Measurements from ENCODE around the gene GNPTAB. TPM values are rescaled to one million over a fixed set of nuclear protein-coding genes. Genes with fewer than 3 reads are reported as not detected.

The GNPTAB gene
- total and polyA plus RNA-seq, 5 experiments from 2014 or later: 25.9 to 64.2 (median 43.5) TPM

GRCh38 chr12:101779200-101779599, 51.6 kb downstream of the GNPTAB start:
- peaks cover 0 to 68% (median 3%) of the 10 kb centered on the region in 3 donors for H3K36me3 Mint-ChIP-seq
- no peaks in the 10 kb centered on the region for H3K9me3 Mint-ChIP-seq
- H3K4me3 Mint-ChIP-seq: no peak overlapping the region
- no peaks in the 10 kb centered on the region for H3K27me3 Mint-ChIP-seq
- DNase-seq: no peak
- H3K27ac Mint-ChIP-seq: peak overlapping the region in 5 of 10 donors; percentile 3 to 77 (median 45)
- POLR2A ChIA-PET: interaction anchor here (0.9 kb wide), 1 partner anchor 51 kb away, joined by 3 read pairs; the partner anchor contains the start of gene GNPTAB
- ATAC-seq: no peak
- H3K4me1 Mint-ChIP-seq: peaks cover 0 to 23% (median 0%) of the 10 kb centered on the region in 4 donors

GRCh38 chr12:101777978-101778377, 52.8 kb downstream of the GNPTAB start:
- ATAC-seq (no peak), DNase-seq (no peak)
- Mint-ChIP-seq H3K27me3 (no peaks in the 10 kb centered on the region), H3K9me3 (no peaks in the 10 kb centered on the region), H3K36me3 (peaks cover 0 to 63% (median 0%) of the 10 kb centered on the region in 3 donors), H3K27ac (peak overlapping the region in 2 of 10 donors; percentile 29 to 49), H3K4me1 (peaks cover 5 to 24% (median 6%) of the 10 kb centered on the region in 4 donors), H3K4me3 (no peak overlapping the region)
- POLR2A ChIA-PET: no interaction called here

DNA sequence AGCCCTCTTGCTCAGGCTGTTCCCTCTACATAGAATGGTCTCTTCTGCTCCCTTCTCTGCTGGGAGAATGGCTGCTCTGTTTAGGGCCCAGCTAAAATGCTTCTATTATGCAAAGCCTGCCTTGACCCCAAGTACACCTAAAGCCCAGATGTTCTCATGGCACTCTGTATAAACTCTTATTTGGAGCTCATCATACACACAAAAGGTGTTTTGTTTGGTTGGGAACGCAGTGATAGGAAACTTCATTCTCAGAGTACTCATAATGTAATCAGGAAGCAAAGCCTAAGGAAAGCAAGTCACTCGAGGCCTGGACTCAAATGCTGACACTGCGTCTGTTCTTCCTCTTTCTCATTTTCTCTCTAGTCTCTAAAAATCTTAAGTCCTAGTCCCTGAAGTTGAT, 53.3 kb downstream of the GNPTAB start:
- POLR2A ChIA-PET: no interaction called here
- peaks cover 0 to 61% (median 0%) of the 10 kb centered on the region in 3 donors for H3K36me3 Mint-ChIP-seq

GRCh38 chr12:101775816-101776215, 54.9 kb downstream of the GNPTAB start:
- H3K9me3 Mint-ChIP-seq: no peaks in the 10 kb centered on the region
- peaks cover 0 to 62% (median 0%) of the 10 kb centered on the region in 3 donors for H3K36me3 Mint-ChIP-seq
- POLR2A ChIA-PET: no interaction called here
- no peaks in the 10 kb centered on the region for H3K27me3 Mint-ChIP-seq
- peaks cover 5 to 24% (median 7%) of the 10 kb centered on the region in 4 donors for H3K4me1 Mint-ChIP-seq
- DNase-seq: no peak
- no peak for ATAC-seq
- no peak overlapping the region for H3K4me3 Mint-ChIP-seq
- H3K27ac Mint-ChIP-seq: peak overlapping the region in 6 of 10 donors; percentile 4 to 57 (median 20)

More for the DNA sequence above, 53.3 kb downstream of the GNPTAB start:
- DNase-seq: no peak
- Mint-ChIP-seq H3K4me1 (peaks cover 5 to 22% (median 7%) of the 10 kb centered on the region in 4 donors), H3K27ac (peak overlapping the region in 7 of 10 donors; percentile 11 to 78 (median 54)), H3K9me3 (no peaks in the 10 kb centered on the region), H3K27me3 (no peaks in the 10 kb centered on the region), H3K4me3 (no peak overlapping the region)
- no peak for ATAC-seq

DNA sequence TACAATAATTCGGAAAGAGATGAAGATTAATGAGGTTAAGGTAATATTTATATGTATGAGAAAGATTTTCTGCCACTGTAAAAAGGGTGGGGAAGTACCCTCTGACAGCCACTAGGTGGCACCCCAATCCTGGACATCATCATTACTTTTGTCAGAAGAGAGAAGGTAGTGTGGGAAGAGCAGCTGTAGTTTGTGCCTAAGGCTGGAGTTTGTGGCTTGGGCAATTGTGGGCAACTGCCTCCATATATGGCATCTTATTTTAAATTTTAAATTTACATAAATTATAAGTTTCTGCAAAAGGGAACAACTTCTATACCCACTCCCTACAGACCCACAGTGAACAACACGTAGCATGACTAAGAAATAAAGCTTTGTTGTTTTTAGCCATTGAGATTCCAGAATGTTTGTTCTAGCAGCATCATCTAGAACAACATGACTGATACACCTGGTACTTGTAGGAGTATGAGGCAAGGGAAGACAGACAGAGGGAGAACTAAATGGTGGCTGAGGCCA, 57.1 kb downstream of the GNPTAB start:
- Mint-ChIP-seq H3K27me3 (no peaks in the 10 kb centered on the region), H3K27ac (peak overlapping the region in 3 of 10 donors; percentile 29 to 34 (median 32)), H3K4me3 (no peak overlapping the region), H3K9me3 (no peaks in the 10 kb centered on the region), H3K36me3 (peaks cover 0 to 64% (median 7%) of the 10 kb centered on the region in 3 donors), H3K4me1 (peaks cover 5 to 10% (median 7%) of the 10 kb centered on the region in 4 donors)
- ATAC-seq (peak; percentile 90 to 93), DNase-seq (peak; percentile 46 to 81 (median 66))
- POLR2A ChIA-PET: interaction anchor here (1.0 to 2.3 kb wide), 3 partner anchors 50 to 66 kb away, joined by 3 to 26 read pairs (median 7); partner anchors contain the start of gene GNPTAB

DNA sequence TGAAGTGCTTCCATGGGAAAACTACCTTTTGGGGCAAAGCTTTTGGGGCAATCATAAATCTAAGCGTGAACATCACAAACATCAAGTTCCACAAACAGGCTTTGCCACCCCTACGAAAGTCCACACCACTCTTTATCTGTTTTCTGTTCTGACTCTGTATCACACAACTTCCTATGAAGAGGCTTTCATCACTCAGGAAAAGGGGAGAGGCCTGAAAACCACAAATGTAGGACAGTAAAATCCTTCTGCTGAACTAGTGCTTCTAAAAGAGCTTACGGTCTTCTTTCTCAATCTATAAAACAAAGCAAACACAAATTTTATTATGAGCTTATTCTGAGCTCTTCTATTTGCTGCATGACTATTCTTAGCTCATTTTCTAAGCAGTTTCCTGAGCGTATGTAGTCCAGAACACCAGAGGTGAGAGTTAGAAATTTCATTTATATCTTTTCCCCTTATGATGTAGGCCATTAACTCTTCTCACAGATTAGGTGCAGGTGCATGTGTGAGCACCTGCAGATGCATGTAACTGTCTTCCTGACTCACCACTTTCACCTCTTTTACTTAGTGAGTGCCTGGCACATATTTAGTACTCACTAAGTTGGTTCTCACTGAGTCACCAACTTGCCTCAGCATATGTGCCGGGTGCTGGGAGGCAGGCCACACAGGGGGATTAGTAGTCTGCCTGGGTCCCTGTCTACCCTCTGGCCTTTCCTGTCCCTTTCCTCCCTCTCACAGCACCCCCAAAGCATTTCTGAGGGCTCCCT, 58.6 kb downstream of the GNPTAB start:
- H3K4me1 Mint-ChIP-seq: peaks cover 5 to 10% (median 7%) of the 10 kb centered on the region in 4 donors
- ATAC-seq (no peak), DNase-seq (no peak)
- POLR2A ChIA-PET: interaction anchor here (0.6 to 2.3 kb wide), 4 partner anchors 8 to 68 kb away, joined by 3 to 26 read pairs (median 3); partner anchors contain the start of gene GNPTAB
- H3K36me3 Mint-ChIP-seq: peaks cover 0 to 63% (median 8%) of the 10 kb centered on the region in 3 donors
- H3K27me3 Mint-ChIP-seq: no peaks in the 10 kb centered on the region
- no peaks in the 10 kb centered on the region for H3K9me3 Mint-ChIP-seq
- no peak overlapping the region for H3K4me3 Mint-ChIP-seq
- H3K27ac Mint-ChIP-seq: peak overlapping the region in 1 of 10 donors; percentile 63

- Mint-ChIP-seq H3K27ac (peak overlapping the region in 1 of 10 donors; percentile 41), H3K27me3 (no peaks in the 10 kb centered on the region), H3K36me3 (peaks cover 0 to 71% (median 8%) of the 10 kb centered on the region in 3 donors), H3K4me3 (no peak overlapping the region), H3K4me1 (peaks cover 5 to 10% (median 7%) of the 10 kb centered on the region in 4 donors), H3K9me3 (no peaks in the 10 kb centered on the region)
- ATAC-seq (no peak), DNase-seq (no peak)
- POLR2A ChIA-PET: interaction anchor here (0.9 kb wide), 1 partner anchor 70 kb away, joined by 3 read pairs; no protein-coding TSS in a partner anchor
Observed at GRCh38 chr12:101769865-101770264, 60.9 kb downstream of the GNPTAB start.

DNA sequence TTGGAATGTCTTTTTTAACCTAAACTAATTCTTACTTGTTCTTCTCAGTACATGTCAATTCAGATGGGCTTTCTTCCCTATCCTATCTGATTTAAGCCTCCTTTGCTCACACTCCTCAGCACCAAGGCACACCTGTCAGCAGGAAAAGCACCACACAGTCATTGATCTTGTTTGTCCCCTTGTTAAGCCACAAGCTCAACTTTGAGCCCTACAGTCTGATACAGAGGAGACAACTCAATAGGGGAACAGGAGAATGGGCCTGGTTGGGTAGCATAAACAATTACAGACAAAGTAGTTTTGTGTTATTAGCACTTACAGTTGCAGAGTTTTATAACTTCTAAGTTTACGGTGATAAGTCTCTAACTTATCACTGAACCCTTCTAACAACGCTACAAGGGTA, 62.0 kb downstream of the GNPTAB start:
- ATAC-seq (no peak), DNase-seq (no peak)
- Mint-ChIP-seq H3K27ac (peak overlapping the region in 2 of 10 donors; percentile 63 to 78), H3K27me3 (no peaks in the 10 kb centered on the region), H3K4me1 (peaks cover 5 to 10% (median 7%) of the 10 kb centered on the region in 4 donors), H3K9me3 (no peaks in the 10 kb centered on the region), H3K4me3 (no peak overlapping the region), H3K36me3 (peaks cover 0 to 80% (median 8%) of the 10 kb centered on the region in 3 donors)
- POLR2A ChIA-PET: interaction anchor here (0.9 kb wide), 1 partner anchor 71 kb away, joined by 3 read pairs; no protein-coding TSS in a partner anchor

GRCh38 chr12:101767537-101767936, 63.2 kb downstream of the GNPTAB start:
- no peak for ATAC-seq
- H3K36me3 Mint-ChIP-seq: peaks cover 0 to 83% (median 8%) of the 10 kb centered on the region in 3 donors

GRCh38 chr12:101764051-101764792, 66.5 kb downstream of the GNPTAB start:
- H3K27ac Mint-ChIP-seq: no peak overlapping the region
- peaks cover 0 to 78% (median 6%) of the 10 kb centered on the region in 3 donors for H3K36me3 Mint-ChIP-seq
- H3K27me3 Mint-ChIP-seq: no peaks in the 10 kb centered on the region
- DNase-seq (no peak), ATAC-seq (no peak)
- H3K9me3 Mint-ChIP-seq: no peaks in the 10 kb centered on the region
- POLR2A ChIA-PET: interaction anchor here (0.6 kb wide), 1 partner anchor 9 kb away, joined by 3 read pairs; no protein-coding TSS in a partner anchor
- H3K4me1 Mint-ChIP-seq: peaks cover 0 to 6% (median 0%) of the 10 kb centered on the region in 4 donors
- no peak overlapping the region for H3K4me3 Mint-ChIP-seq

More at GRCh38 chr12:101767537-101767936, 63.2 kb downstream of the GNPTAB start:
- peak overlapping the region in 1 of 10 donors; percentile 12 for H3K27ac Mint-ChIP-seq
- H3K27me3 Mint-ChIP-seq: no peaks in the 10 kb centered on the region
- H3K4me1 Mint-ChIP-seq: peaks cover 0 to 11% (median 0%) of the 10 kb centered on the region in 4 donors
- no peaks in the 10 kb centered on the region for H3K9me3 Mint-ChIP-seq
- DNase-seq: no peak
- no peak overlapping the region for H3K4me3 Mint-ChIP-seq
- POLR2A ChIA-PET: interaction anchor here (0.8 kb wide), 1 partner anchor 62 kb away, joined by 3 read pairs; no protein-coding TSS in a partner anchor

DNA sequence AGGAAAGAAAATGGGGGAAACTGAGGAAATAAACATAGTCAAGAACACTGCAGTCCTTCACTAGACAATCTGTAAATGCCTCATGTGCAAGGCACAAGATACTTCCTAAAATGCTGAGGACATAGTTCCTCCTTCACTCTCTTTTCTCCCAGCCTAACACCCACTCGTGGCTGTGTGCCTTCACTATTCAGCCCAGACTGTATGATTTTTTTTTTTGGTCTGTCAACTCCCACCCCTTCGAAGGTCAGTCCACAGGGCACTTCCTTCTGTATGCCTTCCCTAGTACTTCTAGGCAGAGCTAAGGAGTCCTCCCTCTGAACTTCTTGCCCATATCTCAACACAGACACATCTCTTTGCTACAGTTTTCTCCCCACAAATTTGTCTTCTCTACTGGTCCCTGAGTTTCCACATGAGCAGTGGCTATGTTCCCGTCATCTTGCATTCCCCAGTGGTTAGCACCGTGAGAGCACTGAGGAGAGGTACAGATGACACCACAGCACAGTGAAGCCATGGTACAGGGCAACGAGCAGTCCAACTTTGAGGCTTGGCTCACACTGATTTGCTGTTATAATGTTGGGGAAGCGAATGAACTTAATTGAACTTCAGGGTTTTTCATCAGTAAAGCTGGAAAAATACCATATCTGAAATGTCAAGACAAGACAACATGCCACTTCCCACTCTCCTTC, 67.4 kb downstream of the GNPTAB start:
- Mint-ChIP-seq H3K27ac (peak overlapping the region in 4 of 10 donors; percentile 40 to 74 (median 64)), H3K27me3 (no peaks in the 10 kb centered on the region), H3K36me3 (peaks cover 0 to 75% (median 7%) of the 10 kb centered on the region in 3 donors), H3K4me1 (peaks cover 0 to 6% (median 0%) of the 10 kb centered on the region in 4 donors), H3K9me3 (no peaks in the 10 kb centered on the region), H3K4me3 (no peak overlapping the region)
- POLR2A ChIA-PET: interaction anchor here (0.6 to 0.7 kb wide), 2 partner anchors 9 to 60 kb away, joined by 3 read pairs; no protein-coding TSS in a partner anchor
- DNase-seq (no peak), ATAC-seq (no peak)

Data from naive thymus-derived CD8-positive, alpha-beta T cell (primary cell).